ENCODE measurements around the gene CES2. TPM values are rescaled to one million over a fixed set of nuclear protein-coding genes. Genes with fewer than 3 reads are reported as not detected.
"Not testable (repeated sequence)": the region's sequence is repeated elsewhere in the genome, so short reads cannot be mapped to it uniquely, and the experiment has no call there.

CES2 gene
- total RNA-seq, 2 experiments from 2014 or later, result 45.4 to 46.4 TPM

DNA sequence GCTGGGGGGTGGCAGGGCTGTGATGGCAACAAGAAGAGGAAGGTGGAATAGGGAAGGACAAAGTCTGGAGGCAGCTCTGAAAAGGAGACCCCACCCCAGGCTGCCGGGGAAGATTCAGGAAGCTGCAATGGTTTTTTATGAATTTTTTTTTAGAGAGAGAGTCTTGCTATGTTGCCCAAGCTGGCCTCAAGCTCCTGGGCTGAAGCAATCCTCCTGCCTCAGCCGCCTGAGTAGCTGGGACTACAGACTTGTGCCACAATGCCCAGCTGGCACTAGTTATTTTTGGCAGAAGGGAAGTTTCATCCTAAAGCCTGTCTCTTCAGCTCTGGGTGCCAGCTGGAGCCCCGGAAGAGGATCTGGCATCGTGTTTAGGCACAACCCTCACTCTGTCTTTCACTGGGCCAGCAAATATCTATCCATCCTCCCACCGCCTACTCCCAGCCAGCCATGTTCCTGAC, 24.4 kb downstream of the CES2 start:
- H3K4me1 Mint-ChIP-seq, result peaks cover 28% of the 10 kb centered on the region
- H3K36me3 Mint-ChIP-seq, result no peaks in the 10 kb centered on the region
- H3K27ac Mint-ChIP-seq, result no peak overlapping the region
- DNase-seq (no peak), ATAC-seq (ENCODE audit: low read depth) (no peak)
- H3K4me3 Mint-ChIP-seq, result no peak overlapping the region
- H3K27me3 Mint-ChIP-seq, result no peaks in the 10 kb centered on the region
- H3K9me3 Mint-ChIP-seq, result no peaks in the 10 kb centered on the region
- POLR2A ChIA-PET, result interaction anchor here (1.5 kb wide), 1 partner anchor 53 kb away, joined by 3 read pairs; no protein-coding TSS in a partner anchor

- POLR2A ChIA-PET, result interaction anchor here (1.5 kb wide), 1 partner anchor 53 kb away, joined by 3 read pairs; no protein-coding TSS in a partner anchor
- no peak overlapping the region for H3K27ac Mint-ChIP-seq
Observed at GRCh38 chr16:66960270-66960669, 25.0 kb downstream of the CES2 start.

DNA sequence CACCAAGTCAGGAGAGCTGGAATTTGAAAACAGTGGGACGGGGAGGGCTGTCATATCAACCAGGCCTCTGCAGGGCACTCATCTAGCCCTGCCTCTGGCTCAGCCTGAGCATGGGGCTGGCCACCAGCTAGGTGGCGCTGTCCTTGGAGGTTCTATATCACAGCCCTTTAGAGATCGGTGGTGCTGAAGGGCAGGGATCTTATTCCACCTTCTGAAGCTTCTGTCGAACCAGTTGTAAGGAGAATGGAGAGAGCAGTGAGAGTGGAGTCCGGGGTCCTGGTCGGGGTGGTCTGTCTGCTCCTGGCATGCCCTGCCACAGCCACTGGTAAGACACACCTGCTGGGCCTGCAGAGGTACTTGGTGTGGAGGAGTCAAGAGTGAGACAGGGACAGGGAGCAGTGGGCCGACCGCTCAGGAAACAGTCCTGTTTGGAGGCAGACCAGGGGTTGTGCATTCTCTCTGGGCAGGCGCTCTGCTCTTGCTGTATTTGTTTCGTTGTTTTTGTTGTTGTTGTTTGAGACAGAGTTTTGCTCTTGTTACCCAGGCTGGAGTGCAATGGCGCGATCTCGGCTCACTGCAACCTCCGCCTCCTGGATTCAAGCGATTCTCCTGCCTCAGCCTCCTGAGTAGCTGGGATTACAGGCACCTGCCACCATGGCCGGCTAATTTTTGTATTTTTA, 25.9 kb downstream of the CES2 start, which contains the start of gene CES3:
Gene CES3, plus strand, starts transcription at position 202 of the 680 bp plus-strand sequence. Its CDS starts 42 bp downstream, at position 244.
- Mint-ChIP-seq H3K4me3 (peak within 1 kb of the TSS; percentile 73), H3K36me3 (no peaks in the 10 kb centered on the region), H3K9me3 (no peaks in the 10 kb centered on the region), H3K27ac (peak within 1 kb of the TSS; percentile 86), H3K4me1 (peaks cover 28% of the 10 kb centered on the region), H3K27me3 (peaks cover 5% of the 10 kb centered on the region)
- ATAC-seq (ENCODE audit: low read depth) (peak; percentile 99), DNase-seq (peak; percentile 75)
- POLR2A ChIA-PET, result interaction anchor here (0.6 to 1.5 kb wide), 3 partner anchors 12 to 1325 kb away, joined by 3 to 4 read pairs (median 3); no protein-coding TSS in a partner anchor

More at GRCh38 chr16:66960270-66960669, 25.0 kb downstream of the CES2 start:
- Mint-ChIP-seq H3K27me3 (peaks cover 2% of the 10 kb centered on the region), H3K4me3 (no peak overlapping the region), H3K4me1 (peaks cover 28% of the 10 kb centered on the region), H3K36me3 (no peaks in the 10 kb centered on the region), H3K9me3 (no peaks in the 10 kb centered on the region)
- no peak for ATAC-seq (ENCODE audit: low read depth)
- no peak for DNase-seq

- peak overlapping the region; percentile 86 for H3K27ac Mint-ChIP-seq
- POLR2A ChIA-PET, result interaction anchor here (0.6 to 0.9 kb wide), 2 partner anchors 21 to 35 kb away, joined by 3 read pairs; no protein-coding TSS in a partner anchor
- ATAC-seq (ENCODE audit: low read depth), result peak; percentile 38
- peak overlapping the region; percentile 73 for H3K4me3 Mint-ChIP-seq
- peaks cover 28% of the 10 kb centered on the region for H3K4me1 Mint-ChIP-seq
- H3K36me3 Mint-ChIP-seq, result no peaks in the 10 kb centered on the region
- no peaks in the 10 kb centered on the region for H3K9me3 Mint-ChIP-seq
- no peak for DNase-seq
- H3K27me3 Mint-ChIP-seq, result peaks cover 5% of the 10 kb centered on the region
Observed at GRCh38 chr16:66961914-66962313, 26.6 kb downstream of the CES2 start.

DNA sequence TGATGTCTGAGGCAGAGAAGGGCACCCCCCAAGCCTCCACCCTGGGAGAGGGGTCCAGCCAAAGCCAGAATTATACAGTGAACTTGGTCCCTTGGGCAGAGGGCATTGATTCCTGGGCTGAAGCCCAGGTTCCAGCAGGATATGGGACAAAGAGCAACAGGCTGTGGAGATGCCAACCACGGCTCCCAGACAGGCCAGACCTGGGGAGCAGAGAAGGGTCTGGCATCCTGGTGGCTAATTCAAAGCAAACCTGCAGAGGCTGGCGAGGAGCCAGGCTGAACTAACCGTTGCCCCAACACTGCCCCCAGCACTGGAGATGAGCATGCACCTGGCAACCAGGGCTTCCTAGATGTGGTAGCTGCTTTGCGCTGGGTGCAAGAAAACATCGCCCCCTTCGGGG, 28.7 kb downstream of the CES2 start:
- peaks cover 5% of the 10 kb centered on the region for H3K27me3 Mint-ChIP-seq
- H3K4me3 Mint-ChIP-seq, result no peak overlapping the region

DNA sequence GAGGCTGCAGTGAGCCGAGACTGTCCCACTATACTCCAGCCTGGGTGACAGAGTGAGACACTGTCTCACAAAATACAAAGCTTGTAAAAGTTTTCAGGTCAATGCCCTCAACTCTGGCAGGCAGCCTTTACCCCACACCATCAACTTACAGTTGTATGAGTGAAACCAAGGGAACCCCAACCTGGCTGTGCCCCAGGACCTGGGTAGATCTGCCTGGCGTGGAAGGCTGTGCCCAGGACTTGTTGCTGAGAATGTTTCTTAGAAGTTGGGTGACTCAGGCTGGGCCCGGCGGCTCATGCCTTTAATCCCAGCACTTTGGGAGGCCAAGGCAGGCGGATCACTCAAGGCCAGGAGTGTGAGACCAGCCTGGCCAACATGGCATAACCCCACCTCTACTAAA, 33.5 kb downstream of the CES2 start:
- no peak for ATAC-seq (ENCODE audit: low read depth)
- Mint-ChIP-seq H3K27ac (no peak overlapping the region), H3K4me1 (no peaks in the 10 kb centered on the region), H3K9me3 (no peaks in the 10 kb centered on the region), H3K27me3 (peaks cover 5% of the 10 kb centered on the region), H3K4me3 (no peak overlapping the region), H3K36me3 (no peaks in the 10 kb centered on the region)
- DNase-seq, result no peak
- POLR2A ChIA-PET, result no interaction called here

More for the DNA sequence above, 28.7 kb downstream of the CES2 start:
- POLR2A ChIA-PET, result interaction anchor here (1.1 to 1.5 kb wide), 2 partner anchors 10 to 50 kb away, joined by 5 to 6 read pairs; no protein-coding TSS in a partner anchor
- DNase-seq, result no peak
- Mint-ChIP-seq H3K9me3 (no peaks in the 10 kb centered on the region), H3K27ac (no peak overlapping the region), H3K4me1 (peaks cover 18% of the 10 kb centered on the region), H3K36me3 (no peaks in the 10 kb centered on the region)
- no peak for ATAC-seq (ENCODE audit: low read depth)

GRCh38 chr16:66970775-66971720, 35.7 kb downstream of the CES2 start:
- no peak for ATAC-seq (ENCODE audit: low read depth)
- Mint-ChIP-seq H3K27me3 (no peaks in the 10 kb centered on the region), H3K4me1 (peaks cover 12% of the 10 kb centered on the region), H3K27ac (peak overlapping the region; percentile 16), H3K9me3 (no peaks in the 10 kb centered on the region), H3K4me3 (no peak overlapping the region), H3K36me3 (no peaks in the 10 kb centered on the region)
- DNase-seq, result no peak
- POLR2A ChIA-PET, result no interaction called here

GRCh38 chr16:66972983-66973382, 37.7 kb downstream of the CES2 start:
- DNase-seq (no peak), ATAC-seq (ENCODE audit: low read depth) (no peak)
- Mint-ChIP-seq H3K36me3 (no peaks in the 10 kb centered on the region), H3K27me3 (no peaks in the 10 kb centered on the region), H3K9me3 (no peaks in the 10 kb centered on the region), H3K27ac (peak overlapping the region; percentile 7), H3K4me1 (peaks cover 21% of the 10 kb centered on the region), H3K4me3 (no peak overlapping the region)
- POLR2A ChIA-PET, result interaction anchor here (2.9 kb wide), 1 partner anchor 8 kb away, joined by 6 read pairs; no protein-coding TSS in a partner anchor

- no peak for ATAC-seq (ENCODE audit: low read depth)
- no peak for DNase-seq
- POLR2A ChIA-PET, result interaction anchor here (1.6 to 2.9 kb wide), 3 partner anchors 9 to 178 kb away, joined by 3 to 21 read pairs (median 6); no protein-coding TSS in a partner anchor
Observed at GRCh38 chr16:66973716-66974115, 38.4 kb downstream of the CES2 start.

DNA sequence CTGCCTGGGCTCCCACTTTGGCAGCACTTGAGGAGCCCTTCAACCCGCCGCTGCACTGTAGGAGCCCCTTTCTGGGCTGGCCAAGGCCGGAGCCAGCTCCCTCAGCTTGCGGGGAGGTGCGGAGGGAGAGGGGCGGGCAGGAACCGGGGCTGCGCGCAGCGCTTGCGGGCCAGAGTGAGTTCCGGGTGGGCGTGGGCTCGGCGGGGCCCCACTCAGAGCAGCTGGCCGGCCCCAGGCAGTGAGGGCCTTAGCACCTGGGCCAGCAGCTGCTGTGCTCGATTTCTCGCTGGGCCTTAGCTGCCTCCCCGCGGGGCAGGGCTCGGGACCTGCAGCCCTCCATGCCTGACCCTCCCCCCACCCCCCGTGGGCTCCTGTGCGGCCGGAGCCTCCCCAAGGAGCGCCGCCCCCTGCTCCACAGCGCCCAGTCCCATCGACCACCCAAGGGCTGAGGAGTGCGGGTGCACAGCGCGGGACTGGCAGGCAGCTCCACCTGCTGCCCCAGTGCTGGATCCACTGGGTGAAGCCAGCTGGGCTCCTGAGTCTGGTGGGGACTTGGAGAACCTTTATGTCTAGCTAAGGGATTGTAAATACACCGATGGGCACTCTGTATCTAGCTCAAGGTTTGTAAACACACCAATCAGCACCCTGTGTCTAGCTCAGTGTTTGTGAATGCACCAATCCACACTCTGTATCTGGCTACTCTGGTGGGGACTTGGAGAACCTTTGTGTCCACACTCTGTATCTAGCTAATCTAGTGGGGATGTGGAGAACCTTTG, 39.0 kb downstream of the CES2 start:
- H3K27me3 Mint-ChIP-seq; DNase-seq; H3K36me3 Mint-ChIP-seq; H3K9me3 Mint-ChIP-seq; ATAC-seq (ENCODE audit: low read depth): not testable (repeated sequence)
- POLR2A ChIA-PET, result interaction anchor here (0.6 to 2.9 kb wide), 5 partner anchors 9 to 181 kb away, joined by 3 to 21 read pairs (median 3); no protein-coding TSS in a partner anchor
- peak overlapping the region; percentile 75 for H3K27ac Mint-ChIP-seq
- peaks cover 33% of the 10 kb centered on the region for H3K4me1 Mint-ChIP-seq
- H3K4me3 Mint-ChIP-seq, result peak overlapping the region; percentile 78

More at GRCh38 chr16:66973716-66974115, 38.4 kb downstream of the CES2 start:
- Mint-ChIP-seq H3K36me3 (no peaks in the 10 kb centered on the region), H3K27ac (peak overlapping the region; percentile 52), H3K4me1 (peaks cover 27% of the 10 kb centered on the region), H3K4me3 (no peak overlapping the region), H3K9me3 (no peaks in the 10 kb centered on the region), H3K27me3 (no peaks in the 10 kb centered on the region)

- H3K4me1 Mint-ChIP-seq, result peaks cover 35% of the 10 kb centered on the region
- H3K27ac Mint-ChIP-seq, result peak overlapping the region; percentile 75
- H3K27me3 Mint-ChIP-seq; H3K9me3 Mint-ChIP-seq; DNase-seq; ATAC-seq (ENCODE audit: low read depth); H3K36me3 Mint-ChIP-seq: not testable (repeated sequence)
- POLR2A ChIA-PET, result interaction anchor here (0.6 to 2.9 kb wide), 7 partner anchors 10 to 374 kb away, joined by 3 to 21 read pairs (median 3); no protein-coding TSS in a partner anchor
- H3K4me3 Mint-ChIP-seq, result peak overlapping the region; percentile 78
Observed at GRCh38 chr16:66974932-66975246, 39.6 kb downstream of the CES2 start.

GRCh38 chr16:66975302-66975893, 40.1 kb downstream of the CES2 start:
- Mint-ChIP-seq H3K4me3 (peak overlapping the region; percentile 78), H3K27ac (peak overlapping the region; percentile 75), H3K36me3 (no peaks in the 10 kb centered on the region), H3K9me3 (no peaks in the 10 kb centered on the region), H3K27me3 (no peaks in the 10 kb centered on the region), H3K4me1 (peaks cover 37% of the 10 kb centered on the region)
- DNase-seq (no peak), ATAC-seq (ENCODE audit: low read depth) (no peak)
- POLR2A ChIA-PET, result interaction anchor here (0.6 to 2.9 kb wide), 7 partner anchors 11 to 375 kb away, joined by 3 to 21 read pairs (median 4); partner anchors contain the start of gene B3GNT9

Data from activated naive CD8-positive, alpha-beta T cell treated with anti-CD3 and anti-CD28 coated beads, Interleukin-2, amount 10 ng/mL, durations not matched to agents 7 days and 5 days (primary cell).